GM23248 (cell line): ENCODE data around the gene DTX4. TPM values are rescaled to one million over a fixed set of nuclear protein-coding genes. Genes with fewer than 3 reads are reported as not detected.

Experiments
- DNase-seq: peaks from one replicate; pipeline ENCODE4 v3.0.0-alpha.2; 2015
- H2AFZ ChIP-seq: fragments of 200-600 bp; sonication (generic); 2 replicates; pipeline ENCODE4 v1.6.1; 2016; ENCODE audit warnings: antibody characterized with exemption
- H3F3A ChIP-seq: fragments of 200-600 bp; sonication (generic); 2 replicates; pipeline ENCODE4 v1.6.1; 2016; ENCODE audit warnings: mild to moderate bottlenecking, antibody characterized with exemption, mixed run types; ENCODE audit not compliant: insufficient read depth
- H3K27ac ChIP-seq: fragments of 200-600 bp; sonication (generic); 2 replicates; pipeline ENCODE4 v1.5.1; 2016; ENCODE audit warnings: mild to moderate bottlenecking
- H3K27me3 ChIP-seq: fragments of 200-600 bp; sonication (generic); replicated peaks from 2 replicates; pipeline ENCODE4 v1.6.1; 2016; ENCODE audit warnings: mild to moderate bottlenecking; ENCODE audit not compliant: insufficient read depth
- H3K36me3 ChIP-seq: fragments of 200-600 bp; sonication (generic); 2 replicates; pipeline ENCODE4 v1.6.1; 2016; ENCODE audit warnings: low read depth, mild to moderate bottlenecking
- H3K4me1 ChIP-seq: fragments of 200-600 bp; sonication (generic); 2 replicates; pipeline ENCODE4 v1.6.1; 2016; ENCODE audit warnings: mild to moderate bottlenecking; ENCODE audit not compliant: insufficient read depth
- H3K4me2 ChIP-seq: fragments of 200-600 bp; sonication (generic); one replicate; pipeline ENCODE4 v1.6.1; 2016; ENCODE audit warnings: mild to moderate bottlenecking; ENCODE audit not compliant: unreplicated experiment
- H3K4me3 ChIP-seq: fragments of 200-600 bp; sonication (generic); 2 replicates; pipeline ENCODE4 v1.5.1; 2016; ENCODE audit warnings: mild to moderate bottlenecking
- H3K79me2 ChIP-seq: fragments of 200-600 bp; sonication (generic); 2 replicates; pipeline ENCODE4 v1.6.1; 2016; ENCODE audit warnings: mild to moderate bottlenecking; ENCODE audit not compliant: insufficient read depth
- H3K9ac ChIP-seq: fragments of 200-600 bp; sonication (generic); 2 replicates; pipeline ENCODE4 v1.6.1; 2016; ENCODE audit warnings: mild to moderate bottlenecking
- H3K9me2 ChIP-seq: fragments of 200-600 bp; sonication (generic); 2 replicates; pipeline ENCODE4 v1.6.1; 2016; ENCODE audit warnings: mixed run types, mild to moderate bottlenecking, moderate library complexity; ENCODE audit not compliant: insufficient read depth
- H3K9me3 ChIP-seq: fragments of 200-600 bp; sonication (generic); one replicate; pipeline ENCODE4 v1.6.1; 2017; ENCODE audit warnings: low read depth
- H4K20me1 ChIP-seq: fragments of 200-600 bp; sonication (generic); 2 replicates; pipeline ENCODE4 v1.6.0; 2016; ENCODE audit not compliant: insufficient read depth
- EZH2 ChIP-seq: fragments of 200-600 bp; sonication (generic); IDR thresholded peaks from 2 replicates; pipeline ENCODE4 v1.6.1; 2018; ENCODE audit warnings: antibody characterized with exemption, mild to moderate bottlenecking; ENCODE audit not compliant: insufficient read depth, poor library complexity, severe bottlenecking
- EZH2phosphoT487 ChIP-seq: fragments of 200-600 bp; sonication (generic); IDR thresholded peaks from 2 replicates; pipeline ENCODE4 v1.6.1; 2018; ENCODE audit warnings: antibody characterized with exemption, moderate library complexity, mild to moderate bottlenecking, low read depth; ENCODE audit not compliant: insufficient read depth
- WGBS, 2 experiments: methylation state at CpG; one replicate each; pipeline ENCODE4 v1.1.6; 2015 to 2017; ENCODE audit warnings: low lambda C conversion rate in 2 of 2, low coverage in 1 of 2; ENCODE audit errors: missing lambda C conversion rate in 2 of 2; 5-methylcytosine and 5-hydroxymethylcytosine counted together
- in situ Hi-C: fragments of 300-500 bp; cut with MboI; formaldehyde crosslinking; loops from 2 replicates; pipeline ENCODE4 v1.15.0; 2020
- polyA plus RNA-seq: library from polyadenylated mRNA; unstranded; fragments of >200 nt; fragmentation: Nextera tagmentation; extraction: Ambion mirVana; gene quantifications from 2 replicates; pipeline ENCODE4 v1.2.1, GENCODE V29; 2016
- total RNA-seq: library from RNA; depleted of rRNA; stranded (reverse); fragments of >200 nt; shearing (Covaris generic); gene quantifications from 2 replicates; pipeline ENCODE4 v1.2.3, GENCODE V29; 2014

Gene DTX4
- total and polyA plus RNA-seq, 2 experiments from 2014 or later = 0.16 to 0.22 TPM

DNA sequence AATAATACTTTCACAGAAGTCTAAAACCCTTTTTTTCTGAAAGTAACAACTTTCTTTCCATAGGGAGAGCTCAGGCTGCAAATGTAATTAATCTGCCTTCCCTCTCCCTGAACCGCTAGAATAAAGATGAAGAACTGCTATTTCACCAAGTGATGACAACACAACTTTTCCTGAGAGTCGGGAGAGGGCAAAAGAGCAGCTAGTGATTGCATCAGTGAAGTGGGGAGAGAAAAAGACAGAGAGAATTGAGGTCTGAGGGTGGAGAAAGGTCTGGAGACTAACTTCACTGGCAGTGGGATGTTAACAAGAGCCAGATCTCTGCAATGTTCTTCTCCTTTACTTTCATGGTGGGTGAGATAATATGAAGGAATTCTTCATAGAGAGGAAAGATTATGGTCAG is 51.7 kb downstream of the DTX4 start:
- DNase-seq = no peak
- Histone ChIP-seq H3K36me3 (no peaks in the 10 kb centered on the region), H4K20me1 (no peaks in the 10 kb centered on the region), H3K4me1 (peaks cover 22% of the 10 kb centered on the region), H3K4me2 (no peak overlapping the region), H2AFZ (no peak overlapping the region), H3K79me2 (no peaks in the 10 kb centered on the region), H3F3A (peaks cover 21% of the 10 kb centered on the region), H3K9me2 (no peaks in the 10 kb centered on the region), H3K9ac (no peak overlapping the region), H3K9me3 (no peaks in the 10 kb centered on the region), H3K27me3 (peaks cover 9% of the 10 kb centered on the region), H3K27ac (no peak overlapping the region), H3K4me3 (no peak overlapping the region)
- in situ Hi-C loops = no loop called here
- WGBS, 2 experiments = 44 to 50% methylated on average over 2 of the region's 2 CpGs
- TF ChIP-seq EZH2phosphoT487 (no peak), EZH2 (no peak)

DNA sequence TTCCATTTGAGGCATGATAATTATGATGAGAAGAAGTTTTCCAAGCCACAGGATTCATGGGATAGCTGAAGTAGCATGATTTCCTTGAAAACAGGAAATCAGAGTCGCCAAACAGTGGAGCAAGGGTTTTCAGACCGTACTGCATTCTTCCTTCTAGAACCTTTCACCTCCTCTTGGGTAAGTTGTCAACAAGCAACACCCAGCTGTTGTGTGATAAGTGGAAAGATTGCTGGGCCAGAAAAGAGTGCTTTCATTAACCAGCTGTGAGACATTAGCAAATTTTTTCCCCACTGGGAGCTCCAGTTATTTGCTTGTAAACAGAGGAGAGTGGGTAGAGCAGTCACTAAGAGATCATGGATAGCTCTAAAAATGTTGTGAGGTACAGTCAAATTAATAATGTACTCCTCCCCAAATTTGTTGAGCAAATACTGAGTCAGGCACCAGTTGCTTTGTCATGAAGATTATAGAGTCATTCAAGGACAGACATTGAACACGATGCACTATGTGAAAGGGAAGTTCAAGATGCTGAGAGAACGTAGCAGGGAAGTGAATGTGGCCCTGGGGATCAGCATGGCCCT is 52.5 kb downstream of the DTX4 start:
- no peaks in the 10 kb centered on the region for H4K20me1 ChIP-seq
- TF ChIP-seq EZH2 (no peak), EZH2phosphoT487 (no peak)
- H3K4me2 ChIP-seq = no peak overlapping the region
- peak overlapping the region; percentile 11; the same call in 1 of the 2 replicates for H3K27ac ChIP-seq
- no peaks in the 10 kb centered on the region for H3K9me3 ChIP-seq
- peaks cover 1% of the 10 kb centered on the region for H3K27me3 ChIP-seq
- peaks cover 22% of the 10 kb centered on the region for H3K4me1 ChIP-seq
- H3K4me3 ChIP-seq = no peak overlapping the region
- no peaks in the 10 kb centered on the region for H3K36me3 ChIP-seq
- in situ Hi-C loops = no loop called here
- peak overlapping the region; percentile 35 for H2AFZ ChIP-seq
- peak; percentile 60 for DNase-seq
- no peak overlapping the region for H3K9ac ChIP-seq
- H3K9me2 ChIP-seq = no peaks in the 10 kb centered on the region
- H3F3A ChIP-seq = peaks cover 21% of the 10 kb centered on the region
- 11 to 16% methylated on average over 4 of the region's 4 CpGs for WGBS, 2 experiments
- no peaks in the 10 kb centered on the region for H3K79me2 ChIP-seq

DNA sequence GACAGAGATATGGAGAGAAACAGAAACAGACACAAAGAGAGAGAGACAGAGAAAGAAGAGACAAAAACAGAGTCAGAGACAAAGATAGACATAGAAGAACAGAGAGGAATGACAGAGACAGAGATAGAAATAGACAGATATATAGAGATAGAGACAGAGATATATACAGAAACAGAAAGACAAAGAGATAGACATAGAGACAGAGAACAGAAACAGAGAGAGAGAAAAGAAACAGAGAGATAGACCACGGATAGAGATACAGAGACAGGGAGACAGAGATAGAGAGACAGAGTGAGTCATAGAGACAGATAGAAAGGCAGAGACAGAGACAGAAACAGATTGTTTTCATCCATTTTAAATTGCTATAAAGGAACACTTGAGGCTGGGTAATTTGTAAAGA is 53.1 kb downstream of the DTX4 start:
- H3F3A ChIP-seq = peaks cover 21% of the 10 kb centered on the region
- H3K27me3 ChIP-seq = no peaks in the 10 kb centered on the region; the same call in 1 of the 2 replicates
- no peak for DNase-seq
- no peak overlapping the region for H3K4me3 ChIP-seq
- H4K20me1 ChIP-seq = no peaks in the 10 kb centered on the region
- no peaks in the 10 kb centered on the region for H3K79me2 ChIP-seq
- no peaks in the 10 kb centered on the region for H3K36me3 ChIP-seq
- H3K4me1 ChIP-seq = peaks cover 22% of the 10 kb centered on the region
- no peak overlapping the region for H3K4me2 ChIP-seq
- H3K9ac ChIP-seq = no peak overlapping the region
- no peaks in the 10 kb centered on the region for H3K9me2 ChIP-seq
- 57 to 76% methylated on average over 1 of the region's 1 CpG for WGBS, 2 experiments
- in situ Hi-C loops = no loop called here
- TF ChIP-seq EZH2 (no peak), EZH2phosphoT487 (no peak)
- peak overlapping the region; percentile 35; the same call in 1 of the 2 replicates for H2AFZ ChIP-seq
- H3K9me3 ChIP-seq = no peaks in the 10 kb centered on the region
- no peak overlapping the region for H3K27ac ChIP-seq

DNA sequence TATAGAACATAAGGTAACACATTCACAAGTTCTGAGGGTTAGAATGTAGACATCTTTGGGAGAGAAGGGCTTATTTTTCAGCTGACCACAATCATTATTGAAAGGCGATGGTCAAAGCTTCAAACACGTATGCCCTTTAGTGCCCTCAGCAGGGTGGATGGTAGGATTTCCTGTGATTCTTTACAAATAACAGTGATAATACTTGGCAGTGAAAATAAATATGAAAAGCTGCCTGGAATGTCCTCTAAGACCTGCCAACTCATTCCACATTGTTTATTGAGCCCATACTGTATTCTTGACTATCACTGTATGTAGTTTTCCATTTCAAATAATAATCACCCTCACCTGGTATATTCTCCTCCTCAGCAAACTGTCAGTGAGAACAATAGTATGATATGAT is 54.5 kb downstream of the DTX4 start:
- Histone ChIP-seq H3K27ac (no peak overlapping the region), H3K36me3 (no peaks in the 10 kb centered on the region), H3K9ac (no peak overlapping the region), H3K9me2 (no peaks in the 10 kb centered on the region), H3F3A (peaks cover 14% of the 10 kb centered on the region), H2AFZ (no peak overlapping the region), H3K4me2 (no peak overlapping the region), H3K79me2 (no peaks in the 10 kb centered on the region), H4K20me1 (no peaks in the 10 kb centered on the region), H3K4me3 (no peak overlapping the region), H3K27me3 (no peaks in the 10 kb centered on the region; the same call in 1 of the 2 replicates), H3K4me1 (peaks cover 14% of the 10 kb centered on the region), H3K9me3 (no peaks in the 10 kb centered on the region)
- in situ Hi-C loops = no loop called here
- TF ChIP-seq EZH2 = no peak
- no peak for TF ChIP-seq EZH2phosphoT487
- no peak for DNase-seq
- WGBS, 2 experiments = 91 to 100% methylated on average over 2 of the region's 2 CpGs

DNA sequence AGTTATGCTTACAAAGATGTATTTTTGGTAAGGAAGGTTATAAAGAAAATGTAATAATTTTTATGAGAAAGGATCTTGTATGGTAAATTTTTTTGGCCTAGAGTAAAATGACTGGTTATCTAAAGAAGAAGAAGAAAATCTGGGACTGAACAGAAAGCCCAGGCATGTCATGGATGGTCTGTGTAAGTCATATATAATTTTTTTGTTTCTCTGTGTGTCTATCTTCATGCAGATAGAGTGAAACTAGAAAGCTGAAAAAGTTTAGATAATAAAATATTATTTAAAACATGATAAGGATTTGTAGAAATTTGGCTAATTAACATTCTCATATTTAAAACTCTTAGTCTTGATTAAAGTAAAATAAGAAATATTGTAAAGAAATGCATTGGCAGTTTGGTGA is 68.4 kb downstream of the DTX4 start:
- in situ Hi-C loops = no loop called here
- H3K9me2 ChIP-seq = no peaks in the 10 kb centered on the region
- no peaks in the 10 kb centered on the region for H3K36me3 ChIP-seq
- no peaks in the 10 kb centered on the region for H3F3A ChIP-seq
- H3K4me2 ChIP-seq = no peak overlapping the region
- H2AFZ ChIP-seq = no peak overlapping the region
- H3K9ac ChIP-seq = no peak overlapping the region
- no peaks in the 10 kb centered on the region for H3K79me2 ChIP-seq
- DNase-seq = no peak
- no peaks in the 10 kb centered on the region for H4K20me1 ChIP-seq
- no peaks in the 10 kb centered on the region for H3K9me3 ChIP-seq
- no peak overlapping the region for H3K27ac ChIP-seq
- H3K4me3 ChIP-seq = no peak overlapping the region
- no peaks in the 10 kb centered on the region for H3K4me1 ChIP-seq
- no peaks in the 10 kb centered on the region; the same call in 1 of the 2 replicates for H3K27me3 ChIP-seq
- TF ChIP-seq EZH2 = no peak
- no peak for TF ChIP-seq EZH2phosphoT487
